ENCODE measurements around the gene NRXN3.

Gene NRXN3

DNA sequence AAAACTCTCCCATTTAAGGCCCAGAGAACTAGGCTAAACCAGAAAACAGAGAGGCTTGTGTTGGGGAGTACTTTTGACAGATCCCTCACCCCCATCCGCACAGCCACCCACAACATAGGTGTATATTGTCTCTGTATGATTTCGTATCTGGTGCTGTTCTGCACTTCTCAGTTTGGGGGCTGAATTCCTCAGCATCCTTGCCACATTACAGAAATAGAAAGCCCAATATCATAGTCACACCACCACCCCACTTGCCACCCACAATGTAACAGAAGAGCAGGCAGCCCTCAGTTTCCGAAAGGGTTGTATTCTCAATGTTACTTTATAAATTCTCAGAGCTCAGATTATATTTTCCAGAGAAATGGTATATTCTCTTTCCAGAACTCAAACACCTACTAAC is 1090.2 kb downstream of the NRXN3 start:
- Mint-ChIP-seq H3K4me1 (peaks cover 14% of the 10 kb centered on the region), H3K36me3 (ENCODE audit: low read depth) (no peaks in the 10 kb centered on the region), H3K27ac (no peak overlapping the region), H3K9me3 (no peaks in the 10 kb centered on the region), H3K4me3 (no peak overlapping the region), H3K27me3 (ENCODE audit: low read depth) (peaks cover 5% of the 10 kb centered on the region)
- TF ChIP-seq, protein P1, sequence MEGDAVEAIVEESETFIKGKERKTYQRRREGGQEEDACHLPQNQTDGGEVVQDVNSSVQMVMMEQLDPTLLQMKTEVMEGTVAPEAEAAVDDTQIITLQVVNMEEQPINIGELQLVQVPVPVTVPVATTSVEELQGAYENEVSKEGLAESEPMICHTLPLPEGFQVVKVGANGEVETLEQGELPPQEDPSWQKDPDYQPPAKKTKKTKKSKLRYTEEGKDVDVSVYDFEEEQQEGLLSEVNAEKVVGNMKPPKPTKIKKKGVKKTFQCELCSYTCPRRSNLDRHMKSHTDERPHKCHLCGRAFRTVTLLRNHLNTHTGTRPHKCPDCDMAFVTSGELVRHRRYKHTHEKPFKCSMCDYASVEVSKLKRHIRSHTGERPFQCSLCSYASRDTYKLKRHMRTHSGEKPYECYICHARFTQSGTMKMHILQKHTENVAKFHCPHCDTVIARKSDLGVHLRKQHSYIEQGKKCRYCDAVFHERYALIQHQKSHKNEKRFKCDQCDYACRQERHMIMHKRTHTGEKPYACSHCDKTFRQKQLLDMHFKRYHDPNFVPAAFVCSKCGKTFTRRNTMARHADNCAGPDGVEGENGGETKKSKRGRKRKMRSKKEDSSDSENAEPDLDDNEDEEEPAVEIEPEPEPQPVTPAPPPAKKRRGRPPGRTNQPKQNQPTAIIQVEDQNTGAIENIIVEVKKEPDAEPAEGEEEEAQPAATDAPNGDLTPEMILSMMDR (IDR thresholded peaks at IDR 0.05; ENCODE audit: unreplicated experiment in 3 of 3) = no peak

DNA sequence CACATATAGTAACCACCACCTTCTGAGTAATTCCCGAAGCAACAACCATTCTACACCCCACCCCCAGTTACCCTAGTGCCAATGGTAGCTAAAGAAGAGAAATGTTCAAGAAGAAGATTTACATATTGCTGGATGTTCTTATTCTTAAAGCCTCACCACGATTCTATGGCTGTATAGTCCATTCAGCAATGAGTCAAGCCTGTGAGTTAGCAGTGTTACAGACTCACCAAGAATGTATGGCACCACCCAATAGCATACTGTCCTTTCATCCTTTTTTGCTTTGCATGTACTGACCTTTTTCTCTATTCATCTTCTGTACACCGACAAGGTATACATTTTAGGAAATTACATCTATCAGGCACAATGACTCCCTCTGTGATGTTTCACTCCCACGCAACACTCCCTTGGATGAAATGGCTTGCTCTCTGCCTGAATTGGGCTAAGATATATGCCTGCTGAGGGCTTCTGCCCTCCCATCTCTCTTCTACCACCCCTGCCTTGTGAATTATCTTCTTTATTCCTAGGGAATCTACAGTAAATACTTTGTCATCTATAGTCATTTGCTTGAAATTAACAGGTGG is 1095.3 kb downstream of the NRXN3 start:
- Mint-ChIP-seq H3K4me3 (no peak overlapping the region), H3K27me3 (ENCODE audit: low read depth) (peaks cover 5% of the 10 kb centered on the region), H3K27ac (no peak overlapping the region), H3K36me3 (ENCODE audit: low read depth) (no peaks in the 10 kb centered on the region), H3K4me1 (peaks cover 4% of the 10 kb centered on the region), H3K9me3 (no peaks in the 10 kb centered on the region)
- TF ChIP-seq, protein P1 (IDR thresholded peaks at IDR 0.05; ENCODE audit: unreplicated experiment in 3 of 3) = no peak

DNA sequence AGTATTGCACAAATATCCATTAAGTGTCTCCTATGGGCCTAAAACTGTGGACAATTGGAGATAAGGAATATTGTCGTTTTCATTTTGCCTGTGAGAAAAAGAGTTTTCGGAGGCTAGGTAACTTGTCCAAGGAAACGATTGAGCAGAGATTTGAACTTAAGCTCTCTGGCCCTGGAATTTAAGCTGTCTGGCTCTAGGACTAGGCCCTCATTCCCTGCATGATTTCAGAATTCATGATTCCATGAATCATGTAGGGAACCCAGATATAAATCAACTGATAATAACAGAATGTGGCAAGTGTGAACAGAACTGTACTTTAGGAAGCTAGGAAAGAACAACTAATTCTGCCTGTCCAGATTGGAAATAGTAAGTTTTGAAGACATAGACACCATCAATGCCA is 1100.2 kb downstream of the NRXN3 start:
- H3K4me1 Mint-ChIP-seq = peaks cover 5% of the 10 kb centered on the region
- TF ChIP-seq, protein P1 (IDR thresholded peaks at IDR 0.05; ENCODE audit: unreplicated experiment in 3 of 3) = no peak

DNA sequence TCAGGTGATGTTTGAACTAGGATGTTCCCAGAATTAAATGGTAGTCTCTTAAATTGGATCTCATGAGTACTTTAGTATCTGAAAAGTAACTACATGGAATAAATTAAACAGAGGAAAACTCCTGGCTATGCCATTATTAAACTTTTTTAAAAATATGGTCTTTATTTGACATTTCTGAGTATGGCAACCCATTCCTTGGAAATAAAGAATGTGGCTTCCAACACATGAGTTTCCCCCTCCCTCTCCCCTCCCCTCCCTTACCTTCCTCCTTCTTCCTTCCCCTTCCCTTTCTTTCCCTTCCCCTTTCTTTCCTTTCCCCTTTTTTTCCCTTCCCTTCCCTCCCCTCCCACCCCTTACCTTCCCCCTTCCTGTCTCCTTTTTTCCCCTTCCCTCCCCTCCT is 1100.9 kb downstream of the NRXN3 start:
- no peaks in the 10 kb centered on the region for H3K9me3 Mint-ChIP-seq
- TF ChIP-seq, protein P1 (IDR thresholded peaks at IDR 0.05; ENCODE audit: unreplicated experiment in 3 of 3) = no peak
- no peak overlapping the region for H3K27ac Mint-ChIP-seq
- no peak overlapping the region for H3K4me3 Mint-ChIP-seq
- peaks cover 13% of the 10 kb centered on the region for H3K27me3 Mint-ChIP-seq (ENCODE audit: low read depth)
- H3K4me1 Mint-ChIP-seq = peaks cover 9% of the 10 kb centered on the region
- no peaks in the 10 kb centered on the region for H3K36me3 Mint-ChIP-seq (ENCODE audit: low read depth)

More for the DNA sequence above, 1100.2 kb downstream of the NRXN3 start:
- peaks cover 9% of the 10 kb centered on the region for H3K27me3 Mint-ChIP-seq (ENCODE audit: low read depth)
- no peaks in the 10 kb centered on the region for H3K9me3 Mint-ChIP-seq
- H3K27ac Mint-ChIP-seq = no peak overlapping the region
- no peak overlapping the region for H3K4me3 Mint-ChIP-seq
- no peaks in the 10 kb centered on the region for H3K36me3 Mint-ChIP-seq (ENCODE audit: low read depth)

DNA sequence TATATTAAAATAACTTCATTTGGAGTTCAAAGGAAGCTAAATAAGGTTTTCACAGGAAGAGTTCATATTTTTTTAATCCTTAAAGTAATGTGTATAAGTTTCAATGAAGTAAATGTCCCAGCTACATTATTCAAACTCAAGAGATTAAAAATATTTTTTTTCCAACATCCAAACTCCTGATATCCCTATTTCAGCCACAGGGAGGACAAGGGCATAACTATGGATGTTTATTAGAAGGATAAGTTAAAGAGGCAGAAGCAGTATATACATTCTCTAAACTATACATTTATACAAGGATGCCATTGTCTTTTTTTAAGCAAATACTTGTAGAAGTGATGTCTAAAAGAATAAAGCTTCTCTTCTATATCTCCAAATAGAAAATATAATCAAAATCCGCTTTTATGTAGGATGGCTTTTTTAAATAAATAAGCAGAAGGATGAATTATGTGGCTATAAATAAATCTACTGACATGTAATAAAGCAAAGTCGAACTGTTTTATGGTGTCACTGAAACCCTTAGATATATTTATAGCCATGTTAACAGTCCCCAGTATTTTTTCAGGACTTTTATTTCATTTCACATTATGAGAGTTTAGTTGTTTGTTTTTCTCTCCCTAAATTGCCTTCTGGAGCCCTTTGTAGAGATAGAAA is 1104.6 kb downstream of the NRXN3 start:
- H3K9me3 Mint-ChIP-seq = no peaks in the 10 kb centered on the region
- peaks cover 47% of the 10 kb centered on the region for H3K27me3 Mint-ChIP-seq (ENCODE audit: low read depth)
- TF ChIP-seq, protein P1 (IDR thresholded peaks at IDR 0.05; ENCODE audit: unreplicated experiment in 3 of 3) = peak; percentile 37 to 54 (median 38)
- peak overlapping the region in 1 of 3 experiments; percentile 69 for H3K27ac Mint-ChIP-seq
- no peaks in the 10 kb centered on the region for H3K36me3 Mint-ChIP-seq (ENCODE audit: low read depth)
- peaks cover 25% of the 10 kb centered on the region for H3K4me1 Mint-ChIP-seq
- no peak overlapping the region for H3K4me3 Mint-ChIP-seq

DNA sequence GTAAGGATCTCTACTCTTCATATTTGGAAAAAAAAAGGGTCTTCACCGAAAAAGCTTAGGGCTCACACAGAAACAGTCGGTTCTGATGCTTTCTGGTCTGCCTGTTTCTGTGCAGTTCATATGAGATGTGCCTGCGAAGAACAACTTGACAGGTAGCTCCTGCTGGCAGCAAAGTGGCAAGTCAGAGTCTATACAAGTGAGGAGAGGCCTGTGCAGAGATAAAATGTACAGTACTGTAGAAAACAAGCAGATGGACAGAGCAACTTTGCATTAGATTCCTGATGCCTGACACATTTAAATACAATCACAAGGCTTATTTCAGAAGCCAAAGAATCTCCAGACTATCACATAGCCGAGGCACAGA is 1105.1 kb downstream of the NRXN3 start:
- peaks cover 52% of the 10 kb centered on the region for H3K27me3 Mint-ChIP-seq (ENCODE audit: low read depth)
- H3K36me3 Mint-ChIP-seq (ENCODE audit: low read depth) = no peaks in the 10 kb centered on the region
- TF ChIP-seq, protein P1 (IDR thresholded peaks at IDR 0.05; ENCODE audit: unreplicated experiment in 3 of 3) = no peak
- H3K27ac Mint-ChIP-seq = peak overlapping the region in 1 of 3 experiments; percentile 69
- peaks cover 30% of the 10 kb centered on the region for H3K4me1 Mint-ChIP-seq
- no peaks in the 10 kb centered on the region for H3K9me3 Mint-ChIP-seq
- H3K4me3 Mint-ChIP-seq = no peak overlapping the region
